H1 (cell line): ENCODE measurements around the gene CDKL5. TPM values are rescaled to one million over a fixed set of nuclear protein-coding genes. Genes with fewer than 3 reads are reported as not detected.

Experiments
- BRCA1 ChIP-seq: IDR thresholded peaks from 2 replicates; pipeline ENCODE4 v1.6.1; 2012; ENCODE audit warnings: low read depth, low read length, improper control_type of control experiment
- CHD2 ChIP-seq: IDR thresholded peaks from 2 replicates; pipeline ENCODE4 v1.6.1; 2012; ENCODE audit warnings: low read length, improper control_type of control experiment
- CHD7 ChIP-seq: fragments of 300-600 bp; sonication (generic); IDR thresholded peaks from 2 replicates; pipeline ENCODE4 v1.7.1; 2012; ENCODE audit warnings: low read length, moderate library complexity, mild to moderate bottlenecking, inconsistent platforms; ENCODE audit not compliant: insufficient replicate concordance
- HDAC6 ChIP-seq: IDR thresholded peaks from one replicate; pipeline ENCODE4 v1.7.1; 2012; ENCODE audit warnings: low read depth, mild to moderate bottlenecking, inconsistent platforms, low read length, moderate library complexity
- JUND ChIP-seq: IDR thresholded peaks from 2 replicates; pipeline ENCODE4 v1.6.1; 2011; ENCODE audit warnings: mild to moderate bottlenecking, improper control_type of control experiment, low read length
- MAFK ChIP-seq: IDR thresholded peaks from 2 replicates; pipeline ENCODE4 v1.6.1; 2012; ENCODE audit warnings: low read depth, mild to moderate bottlenecking, improper control_type of control experiment, low read length
- MAX ChIP-seq: IDR thresholded peaks from 2 replicates; pipeline ENCODE4 v1.6.1; 2012; ENCODE audit warnings: inconsistent platforms
- SAP30 ChIP-seq: fragments of 300-600 bp; sonication (generic); IDR thresholded peaks from 2 replicates; pipeline ENCODE4 v1.7.1; 2012; ENCODE audit warnings: low read length, moderate library complexity, mild to moderate bottlenecking, inconsistent platforms; ENCODE audit not compliant: insufficient read depth, insufficient replicate concordance
- SIX5 ChIP-seq: IDR thresholded peaks from 2 replicates; pipeline ENCODE4 v1.6.1; 2011; ENCODE audit warnings: mild to moderate bottlenecking, low read depth, low read length
- USF2 ChIP-seq: IDR thresholded peaks from 2 replicates; pipeline ENCODE4 v1.6.1; 2011; ENCODE audit warnings: low read length, improper control_type of control experiment
- polyA plus RNA-seq, 7 experiments: library from polyadenylated mRNA; depleted of rRNA in 3 of 7; stranded (reverse) in 5 of 7; unstranded in 2 of 7; fragments of >200 nt in 5 of 7; fragments of 200-250 nt in 2 of 7; gene quantifications; 1 replicate in 5 of 7; 2 replicates in 1 of 7; 4 replicates in 1 of 7; pipeline versions ENCODE4 v1.2.1 to v1.2.3, GENCODE V29; 2011 to 2013; ENCODE audit warnings: missing spikeins in 2 of 7, mixed read lengths in 2 of 7
- total RNA-seq: library from RNA; stranded (reverse); fragmentation: NEBNext Ultra II Directional; extraction: Animal tissue kit (Norgen Biotek cat#: 25700); gene quantifications from 2 replicates; pipeline ENCODE4 v1.2.1, GENCODE V29; 2021

CDKL5 gene
- total and polyA plus RNA-seq, 2 of the 8 experiments (the other 6 are each of a cell fraction or from before 2014, with no cell fraction given), result 5.5 to 15.6 TPM

GRCh38 chrX:18441780-18442367 lies 16.5 kb downstream of the CDKL5 start (continued):
- TF ChIP-seq CHD7 (no peak), HDAC6 (no peak), USF2 (no peak), MAFK (no peak), SIX5 (no peak), JUND (no peak), SAP30 (no peak), MAX (no peak), CHD2 (no peak), BRCA1 (no peak)
